ENCODE data around the gene RTN4RL1.
A peak's percentile ranks its signal among the peaks of the same experiment; 100 is the strongest.

RTN4RL1 gene

GRCh38 chr17:1975573-1975972 is 49.6 kb downstream of the RTN4RL1 start:
- Histone ChIP-seq H3K79me2 (ENCODE audit: insufficient read depth, low read length) (no peaks in the 10 kb centered on the region), H2AFZ (ENCODE audit: low read length) (no peak overlapping the region), H3K4me3 (ENCODE audit: low read length, poor library complexity, severe bottlenecking) (no peak overlapping the region), H3K36me3 (ENCODE audit: insufficient read depth, low read length) (no peaks in the 10 kb centered on the region), H3K27me3 (ENCODE audit: insufficient read depth, low read length, poor library complexity, severe bottlenecking) (no peaks in the 10 kb centered on the region), H3K4me1 (ENCODE audit: insufficient read depth, low read length, poor library complexity, severe bottlenecking) (peaks cover 4% of the 10 kb centered on the region), H3K4me2 (ENCODE audit: low read depth, low read length, poor library complexity, severe bottlenecking) (peak overlapping the region; percentile 33), H3K9me2 (replicated peaks; ENCODE audit: low read depth, low read length) (no peaks in the 10 kb centered on the region), H3K9me3 (ENCODE audit: insufficient read depth, low read depth, low read length) (no peaks in the 10 kb centered on the region), H3F3A (ENCODE audit: low read depth) (no peaks in the 10 kb centered on the region), H3K9ac (ENCODE audit: low read depth, low read length, poor library complexity, severe bottlenecking) (peak overlapping the region; percentile 43), H4K20me1 (ENCODE audit: insufficient read depth, low read length, poor library complexity, severe bottlenecking) (no peaks in the 10 kb centered on the region)
- no peak for TF ChIP-seq EZH2phosphoT487 (IDR thresholded peaks at IDR 0.05; ENCODE audit: borderline replicate concordance)
- TF ChIP-seq CTCF (conservative IDR thresholded peaks at IDR 0.05; ENCODE audit: low read length): no peak

GRCh38 chr17:1972487-1973160 is 52.5 kb downstream of the RTN4RL1 start:
- no peak overlapping the region for H3K4me3 ChIP-seq (ENCODE audit: low read length, poor library complexity, severe bottlenecking)
- H3K9me2 ChIP-seq (replicated peaks; ENCODE audit: low read depth, low read length): no peaks in the 10 kb centered on the region
- no peaks in the 10 kb centered on the region for H3F3A ChIP-seq (ENCODE audit: low read depth)
- no peak overlapping the region for H3K9ac ChIP-seq (ENCODE audit: low read depth, low read length, poor library complexity, severe bottlenecking)
- no peak overlapping the region for H2AFZ ChIP-seq (ENCODE audit: low read length)
- no peaks in the 10 kb centered on the region for H3K27me3 ChIP-seq (ENCODE audit: insufficient read depth, low read length, poor library complexity, severe bottlenecking)
- H3K9me3 ChIP-seq (ENCODE audit: insufficient read depth, low read depth, low read length): no peaks in the 10 kb centered on the region
- TF ChIP-seq CTCF (conservative IDR thresholded peaks at IDR 0.05; ENCODE audit: low read length): no peak
- TF ChIP-seq EZH2phosphoT487 (IDR thresholded peaks at IDR 0.05; ENCODE audit: borderline replicate concordance): no peak
- no peaks in the 10 kb centered on the region for H3K36me3 ChIP-seq (ENCODE audit: insufficient read depth, low read length)
- H3K4me2 ChIP-seq (ENCODE audit: low read depth, low read length, poor library complexity, severe bottlenecking): no peak overlapping the region
- H3K4me1 ChIP-seq (ENCODE audit: insufficient read depth, low read length, poor library complexity, severe bottlenecking): peaks cover 4% of the 10 kb centered on the region
- no peaks in the 10 kb centered on the region for H3K79me2 ChIP-seq (ENCODE audit: insufficient read depth, low read length)
- no peaks in the 10 kb centered on the region for H4K20me1 ChIP-seq (ENCODE audit: insufficient read depth, low read length, poor library complexity, severe bottlenecking)

- Histone ChIP-seq H3K9me2 (replicated peaks; ENCODE audit: low read depth, low read length) (no peaks in the 10 kb centered on the region), H3K9ac (ENCODE audit: low read depth, low read length, poor library complexity, severe bottlenecking) (no peak overlapping the region), H2AFZ (ENCODE audit: low read length) (no peak overlapping the region), H3K4me3 (ENCODE audit: low read length, poor library complexity, severe bottlenecking) (no peak overlapping the region), H3K27me3 (ENCODE audit: insufficient read depth, low read length, poor library complexity, severe bottlenecking) (no peaks in the 10 kb centered on the region), H3K4me2 (ENCODE audit: low read depth, low read length, poor library complexity, severe bottlenecking) (no peak overlapping the region), H3K36me3 (ENCODE audit: insufficient read depth, low read length) (no peaks in the 10 kb centered on the region), H4K20me1 (ENCODE audit: insufficient read depth, low read length, poor library complexity, severe bottlenecking) (no peaks in the 10 kb centered on the region), H3F3A (ENCODE audit: low read depth) (no peaks in the 10 kb centered on the region), H3K9me3 (ENCODE audit: insufficient read depth, low read depth, low read length) (no peaks in the 10 kb centered on the region), H3K4me1 (ENCODE audit: insufficient read depth, low read length, poor library complexity, severe bottlenecking) (peaks cover 11% of the 10 kb centered on the region), H3K79me2 (ENCODE audit: insufficient read depth, low read length) (no peaks in the 10 kb centered on the region)
- TF ChIP-seq EZH2phosphoT487 (IDR thresholded peaks at IDR 0.05; ENCODE audit: borderline replicate concordance) (no peak), CTCF (conservative IDR thresholded peaks at IDR 0.05; ENCODE audit: low read length) (no peak)
Measured at GRCh38 chr17:1970843-1971384, 54.2 kb downstream of the RTN4RL1 start.

Measured in Loucy (cell line).